Measurements from ENCODE around the gene STK35. TPM values are rescaled to one million over a fixed set of nuclear protein-coding genes. Genes with fewer than 3 reads are reported as not detected.

The STK35 gene
- polyA plus RNA-seq, 1 donor from 2014 or later, result 10.8 TPM

DNA sequence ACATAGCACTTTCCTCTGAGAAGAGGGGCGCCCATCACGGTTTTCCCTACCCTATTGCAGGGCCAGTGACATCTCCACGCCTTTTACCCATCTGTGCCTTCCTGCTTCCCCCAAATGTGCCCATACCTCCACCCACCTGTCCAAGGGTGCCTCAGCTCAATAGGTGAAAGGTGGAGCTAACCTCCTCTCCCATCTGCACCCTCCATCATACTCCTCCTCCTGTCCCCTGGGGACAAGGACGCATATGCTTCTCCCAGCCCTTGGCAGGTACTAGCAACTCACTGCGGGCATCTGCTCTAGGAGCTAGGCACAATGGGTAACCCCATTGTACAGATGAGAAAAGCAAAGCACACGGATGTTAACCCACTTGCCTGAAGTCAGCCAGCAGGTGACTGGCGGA, 62.8 kb downstream of the STK35 start:
- H3K79me2 ChIP-seq (replicated peaks; ENCODE audit: insufficient read depth, low read length), result no peaks in the 10 kb centered on the region
- no peaks in the 10 kb centered on the region for H3K9me2 ChIP-seq (ENCODE audit: insufficient read depth, low read length)

DNA sequence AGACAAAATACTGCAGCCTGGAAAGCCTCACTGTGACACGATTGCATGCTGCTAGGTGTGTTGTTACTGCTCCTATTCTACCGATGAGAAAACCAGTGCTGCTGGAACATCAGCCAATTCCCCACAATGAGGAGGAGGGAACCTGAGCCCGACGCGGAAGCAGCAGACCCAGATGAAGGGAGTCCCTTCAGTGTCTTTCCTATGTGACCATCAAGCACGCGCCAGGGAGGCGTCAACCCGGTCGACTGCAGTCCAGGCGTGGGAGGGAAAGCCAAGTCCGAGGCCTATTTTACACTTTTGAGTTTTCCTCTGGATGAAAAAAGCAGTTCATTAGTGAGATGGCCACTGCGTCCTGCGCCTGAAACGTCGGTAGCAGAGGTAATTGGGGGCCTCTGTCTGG, 63.3 kb downstream of the STK35 start:
- TF ChIP-seq EP300 (conservative IDR thresholded peaks at IDR 0.05; ENCODE audit: poor library complexity, severe bottlenecking) (no peak), TAF1 (IDR thresholded peaks at IDR 0.05; ENCODE audit: low read depth) (no peak), SMC3 (conservative IDR thresholded peaks at IDR 0.05; ENCODE audit: poor library complexity) (no peak), RAD21 (conservative IDR thresholded peaks at IDR 0.05) (no peak), POLR2AphosphoS5 (IDR thresholded peaks at IDR 0.05) (no peak), EZH2 (IDR thresholded peaks at IDR 0.05; ENCODE audit: borderline replicate concordance, insufficient read depth, low read length, poor library complexity, severe bottlenecking) (no peak), MXI1 (conservative IDR thresholded peaks at IDR 0.05; ENCODE audit: poor library complexity, severe bottlenecking) (no peak)
- TF ChIP-seq, protein P1, sequence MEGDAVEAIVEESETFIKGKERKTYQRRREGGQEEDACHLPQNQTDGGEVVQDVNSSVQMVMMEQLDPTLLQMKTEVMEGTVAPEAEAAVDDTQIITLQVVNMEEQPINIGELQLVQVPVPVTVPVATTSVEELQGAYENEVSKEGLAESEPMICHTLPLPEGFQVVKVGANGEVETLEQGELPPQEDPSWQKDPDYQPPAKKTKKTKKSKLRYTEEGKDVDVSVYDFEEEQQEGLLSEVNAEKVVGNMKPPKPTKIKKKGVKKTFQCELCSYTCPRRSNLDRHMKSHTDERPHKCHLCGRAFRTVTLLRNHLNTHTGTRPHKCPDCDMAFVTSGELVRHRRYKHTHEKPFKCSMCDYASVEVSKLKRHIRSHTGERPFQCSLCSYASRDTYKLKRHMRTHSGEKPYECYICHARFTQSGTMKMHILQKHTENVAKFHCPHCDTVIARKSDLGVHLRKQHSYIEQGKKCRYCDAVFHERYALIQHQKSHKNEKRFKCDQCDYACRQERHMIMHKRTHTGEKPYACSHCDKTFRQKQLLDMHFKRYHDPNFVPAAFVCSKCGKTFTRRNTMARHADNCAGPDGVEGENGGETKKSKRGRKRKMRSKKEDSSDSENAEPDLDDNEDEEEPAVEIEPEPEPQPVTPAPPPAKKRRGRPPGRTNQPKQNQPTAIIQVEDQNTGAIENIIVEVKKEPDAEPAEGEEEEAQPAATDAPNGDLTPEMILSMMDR (IDR thresholded peaks at IDR 0.05; ENCODE audit: poor library complexity, severe bottlenecking), result no peak
- TF ChIP-seq, protein P2, sequence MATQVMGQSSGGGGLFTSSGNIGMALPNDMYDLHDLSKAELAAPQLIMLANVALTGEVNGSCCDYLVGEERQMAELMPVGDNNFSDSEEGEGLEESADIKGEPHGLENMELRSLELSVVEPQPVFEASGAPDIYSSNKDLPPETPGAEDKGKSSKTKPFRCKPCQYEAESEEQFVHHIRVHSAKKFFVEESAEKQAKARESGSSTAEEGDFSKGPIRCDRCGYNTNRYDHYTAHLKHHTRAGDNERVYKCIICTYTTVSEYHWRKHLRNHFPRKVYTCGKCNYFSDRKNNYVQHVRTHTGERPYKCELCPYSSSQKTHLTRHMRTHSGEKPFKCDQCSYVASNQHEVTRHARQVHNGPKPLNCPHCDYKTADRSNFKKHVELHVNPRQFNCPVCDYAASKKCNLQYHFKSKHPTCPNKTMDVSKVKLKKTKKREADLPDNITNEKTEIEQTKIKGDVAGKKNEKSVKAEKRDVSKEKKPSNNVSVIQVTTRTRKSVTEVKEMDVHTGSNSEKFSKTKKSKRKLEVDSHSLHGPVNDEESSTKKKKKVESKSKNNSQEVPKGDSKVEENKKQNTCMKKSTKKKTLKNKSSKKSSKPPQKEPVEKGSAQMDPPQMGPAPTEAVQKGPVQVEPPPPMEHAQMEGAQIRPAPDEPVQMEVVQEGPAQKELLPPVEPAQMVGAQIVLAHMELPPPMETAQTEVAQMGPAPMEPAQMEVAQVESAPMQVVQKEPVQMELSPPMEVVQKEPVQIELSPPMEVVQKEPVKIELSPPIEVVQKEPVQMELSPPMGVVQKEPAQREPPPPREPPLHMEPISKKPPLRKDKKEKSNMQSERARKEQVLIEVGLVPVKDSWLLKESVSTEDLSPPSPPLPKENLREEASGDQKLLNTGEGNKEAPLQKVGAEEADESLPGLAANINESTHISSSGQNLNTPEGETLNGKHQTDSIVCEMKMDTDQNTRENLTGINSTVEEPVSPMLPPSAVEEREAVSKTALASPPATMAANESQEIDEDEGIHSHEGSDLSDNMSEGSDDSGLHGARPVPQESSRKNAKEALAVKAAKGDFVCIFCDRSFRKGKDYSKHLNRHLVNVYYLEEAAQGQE (IDR thresholded peaks at IDR 0.05; ENCODE audit: borderline replicate concordance), result no peak
- Histone ChIP-seq H3K9me3 (ENCODE audit: low read length) (no peaks in the 10 kb centered on the region), H3K27me3 (ENCODE audit: insufficient read depth, low read depth, low read length) (no peaks in the 10 kb centered on the region), H3F3A (ENCODE audit: insufficient read depth, low read length, poor library complexity, severe bottlenecking) (no peaks in the 10 kb centered on the region), H3K27ac (ENCODE audit: low read length) (no peak overlapping the region), H3K4me3 (ENCODE audit: low read length) (no peak overlapping the region), H3K36me3 (ENCODE audit: insufficient read depth, low read length) (no peaks in the 10 kb centered on the region), H3K9ac (ENCODE audit: low read length) (no peak overlapping the region), H2AFZ (ENCODE audit: low read depth, low read length) (no peak overlapping the region), H3K9me2 (ENCODE audit: insufficient read depth, low read length) (no peaks in the 10 kb centered on the region), H4K20me1 (ENCODE audit: insufficient read depth) (no peaks in the 10 kb centered on the region), H3K79me2 (replicated peaks; ENCODE audit: insufficient read depth, low read length) (no peaks in the 10 kb centered on the region), H3K4me2 (ENCODE audit: low read length) (no peak overlapping the region)

More for the DNA sequence above, 62.8 kb downstream of the STK35 start:
- no peak overlapping the region for H3K9ac ChIP-seq (ENCODE audit: low read length)
- H3K9me3 ChIP-seq (ENCODE audit: low read length), result no peaks in the 10 kb centered on the region
- TF ChIP-seq TAF1 (IDR thresholded peaks at IDR 0.05; ENCODE audit: low read depth) (no peak), EZH2 (IDR thresholded peaks at IDR 0.05; ENCODE audit: borderline replicate concordance, insufficient read depth, low read length, poor library complexity, severe bottlenecking) (no peak), EP300 (conservative IDR thresholded peaks at IDR 0.05; ENCODE audit: poor library complexity, severe bottlenecking) (no peak), SMC3 (conservative IDR thresholded peaks at IDR 0.05; ENCODE audit: poor library complexity) (no peak), RAD21 (conservative IDR thresholded peaks at IDR 0.05) (no peak)
- TF ChIP-seq, protein P1 (IDR thresholded peaks at IDR 0.05; ENCODE audit: poor library complexity, severe bottlenecking), result no peak
- no peaks in the 10 kb centered on the region for H3F3A ChIP-seq (ENCODE audit: insufficient read depth, low read length, poor library complexity, severe bottlenecking)
- no peak overlapping the region for H3K27ac ChIP-seq (ENCODE audit: low read length)
- H3K4me3 ChIP-seq (ENCODE audit: low read length), result no peak overlapping the region
- no peak overlapping the region for H2AFZ ChIP-seq (ENCODE audit: low read depth, low read length)
- H3K4me2 ChIP-seq (ENCODE audit: low read length), result no peak overlapping the region
- no peaks in the 10 kb centered on the region for H3K27me3 ChIP-seq (ENCODE audit: insufficient read depth, low read depth, low read length)
- H3K36me3 ChIP-seq (ENCODE audit: insufficient read depth, low read length), result no peaks in the 10 kb centered on the region
- no peaks in the 10 kb centered on the region for H4K20me1 ChIP-seq (ENCODE audit: insufficient read depth)

Measured in neural cell (in vitro differentiated cells).